SH-SY5Y (cell line): ENCODE results near the gene ZG16B.

Experiments
- GATA2 ChIP-seq: IDR thresholded peaks from 2 replicates; pipeline ENCODE4 v1.6.1; 2011; ENCODE audit warnings: mild to moderate bottlenecking, low read depth, low read length
- GATA3 ChIP-seq: IDR thresholded peaks from 2 replicates; pipeline ENCODE4 v1.6.1; 2011; ENCODE audit warnings: low read depth, mild to moderate bottlenecking, low read length, moderate library complexity

DNA sequence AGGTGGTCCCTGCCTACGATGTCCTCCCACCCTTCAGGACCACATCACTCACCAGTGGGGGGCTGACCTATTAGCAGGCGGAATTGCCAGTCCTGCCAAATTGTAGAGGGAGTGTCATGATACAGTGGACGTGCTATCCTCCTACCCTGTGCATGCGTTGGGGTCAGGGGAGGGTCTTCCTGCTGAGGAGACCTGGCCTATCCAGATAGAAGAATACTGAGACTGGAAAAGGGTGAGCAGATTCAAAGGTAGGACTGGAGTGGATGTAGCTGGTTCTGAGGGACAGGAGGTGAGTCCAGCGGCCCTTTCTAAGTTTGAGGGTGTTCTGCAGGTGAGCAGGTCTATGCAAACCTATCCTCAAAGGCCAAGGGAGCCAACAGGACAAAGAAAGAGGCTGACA, 23.8 kb upstream of the ZG16B start:
- TF ChIP-seq GATA2 = no peak
- TF ChIP-seq GATA3 = no peak
